ENCODE results near the gene SMIM24. TPM values are rescaled to one million over a fixed set of nuclear protein-coding genes. Genes with fewer than 3 reads are reported as not detected.

Gene SMIM24
- total RNA-seq, 1 experiment from 2014 or later, result not detected

DNA sequence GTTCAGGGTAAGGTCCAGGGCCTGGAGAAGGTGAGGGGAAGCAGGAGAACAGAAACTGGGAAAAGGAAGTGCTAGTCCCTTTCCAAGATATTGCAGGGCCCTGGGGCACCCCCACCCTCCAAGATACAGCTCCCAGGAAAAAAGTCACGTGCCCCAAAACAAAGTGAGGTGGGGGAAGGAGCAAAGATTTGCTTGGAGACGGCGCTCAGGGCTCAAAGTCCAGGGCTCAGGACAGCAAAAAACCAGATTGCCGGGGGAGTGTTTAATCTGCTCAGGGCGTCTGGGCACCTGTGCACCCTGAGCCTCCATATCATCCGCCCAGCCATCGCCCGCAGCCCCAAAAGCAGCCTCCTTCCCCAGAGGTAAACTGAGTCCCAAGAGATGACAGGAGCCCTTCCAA, 6.3 kb downstream of the SMIM24 start:
- ChIA-PET POLR2A (no interaction called here), CTCF (interaction anchor here (0.7 to 4.2 kb wide), 6 partner anchors 9 to 345 kb away, joined by 3 to 51 read pairs (median 6); partner anchors contain the start of gene SMIM44)
- Mint-ChIP-seq H3K27ac (ENCODE audit: low read depth, unreplicated experiment) (no peak overlapping the region), H3K9me3 (ENCODE audit: unreplicated experiment) (no peaks in the 10 kb centered on the region), H3K27me3 (ENCODE audit: insufficient read depth, unreplicated experiment) (no peaks in the 10 kb centered on the region), H3K36me3 (ENCODE audit: insufficient read depth, unreplicated experiment) (peaks cover 6% of the 10 kb centered on the region), H3K4me1 (ENCODE audit: insufficient read depth, unreplicated experiment) (peaks cover 6% of the 10 kb centered on the region), H3K4me3 (ENCODE audit: unreplicated experiment) (no peak overlapping the region)
- intact Hi-C loops (cut with micrococcal nuclease), result no loop called here
- TF ChIP-seq, protein P1, sequence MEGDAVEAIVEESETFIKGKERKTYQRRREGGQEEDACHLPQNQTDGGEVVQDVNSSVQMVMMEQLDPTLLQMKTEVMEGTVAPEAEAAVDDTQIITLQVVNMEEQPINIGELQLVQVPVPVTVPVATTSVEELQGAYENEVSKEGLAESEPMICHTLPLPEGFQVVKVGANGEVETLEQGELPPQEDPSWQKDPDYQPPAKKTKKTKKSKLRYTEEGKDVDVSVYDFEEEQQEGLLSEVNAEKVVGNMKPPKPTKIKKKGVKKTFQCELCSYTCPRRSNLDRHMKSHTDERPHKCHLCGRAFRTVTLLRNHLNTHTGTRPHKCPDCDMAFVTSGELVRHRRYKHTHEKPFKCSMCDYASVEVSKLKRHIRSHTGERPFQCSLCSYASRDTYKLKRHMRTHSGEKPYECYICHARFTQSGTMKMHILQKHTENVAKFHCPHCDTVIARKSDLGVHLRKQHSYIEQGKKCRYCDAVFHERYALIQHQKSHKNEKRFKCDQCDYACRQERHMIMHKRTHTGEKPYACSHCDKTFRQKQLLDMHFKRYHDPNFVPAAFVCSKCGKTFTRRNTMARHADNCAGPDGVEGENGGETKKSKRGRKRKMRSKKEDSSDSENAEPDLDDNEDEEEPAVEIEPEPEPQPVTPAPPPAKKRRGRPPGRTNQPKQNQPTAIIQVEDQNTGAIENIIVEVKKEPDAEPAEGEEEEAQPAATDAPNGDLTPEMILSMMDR (IDR thresholded peaks at IDR 0.05; ENCODE audit: unreplicated experiment), result no peak
- DNase-seq (ENCODE audit: unreplicated experiment), result no peak
- BruUV-seq (replicated peaks), result no TSS peak

- ChIA-PET POLR2A (interaction anchor here (0.8 to 1.7 kb wide), 2 partner anchors 42 to 167 kb away, joined by 3 to 10 read pairs; no protein-coding TSS in a partner anchor), CTCF (interaction anchor here (0.6 to 5.1 kb wide), 38 partner anchors 8 to 719 kb away, joined by 3 to 55 read pairs (median 4); partner anchors contain the start of genes DOHH and SMIM44)
- intact Hi-C loops (cut with micrococcal nuclease), result loop anchor here (1.0 kb wide), 2 partner anchors 43 to 167 kb away; no protein-coding TSS in a partner anchor
- Mint-ChIP-seq H3K4me3 (ENCODE audit: unreplicated experiment) (no peak overlapping the region), H3K36me3 (ENCODE audit: insufficient read depth, unreplicated experiment) (peaks cover 18% of the 10 kb centered on the region), H3K9me3 (ENCODE audit: unreplicated experiment) (no peaks in the 10 kb centered on the region), H3K27ac (ENCODE audit: low read depth, unreplicated experiment) (no peak overlapping the region), H3K4me1 (ENCODE audit: insufficient read depth, unreplicated experiment) (peaks cover 6% of the 10 kb centered on the region), H3K27me3 (ENCODE audit: insufficient read depth, unreplicated experiment) (no peaks in the 10 kb centered on the region)
- DNase-seq (ENCODE audit: unreplicated experiment), result peak; percentile 34
- TF ChIP-seq, protein P1 (IDR thresholded peaks at IDR 0.05; ENCODE audit: unreplicated experiment), result peak; percentile 79
- no TSS peak for BruUV-seq (replicated peaks)
Observed at GRCh38 chr19:3471954-3472655, 8.2 kb downstream of the SMIM24 start.

DNA sequence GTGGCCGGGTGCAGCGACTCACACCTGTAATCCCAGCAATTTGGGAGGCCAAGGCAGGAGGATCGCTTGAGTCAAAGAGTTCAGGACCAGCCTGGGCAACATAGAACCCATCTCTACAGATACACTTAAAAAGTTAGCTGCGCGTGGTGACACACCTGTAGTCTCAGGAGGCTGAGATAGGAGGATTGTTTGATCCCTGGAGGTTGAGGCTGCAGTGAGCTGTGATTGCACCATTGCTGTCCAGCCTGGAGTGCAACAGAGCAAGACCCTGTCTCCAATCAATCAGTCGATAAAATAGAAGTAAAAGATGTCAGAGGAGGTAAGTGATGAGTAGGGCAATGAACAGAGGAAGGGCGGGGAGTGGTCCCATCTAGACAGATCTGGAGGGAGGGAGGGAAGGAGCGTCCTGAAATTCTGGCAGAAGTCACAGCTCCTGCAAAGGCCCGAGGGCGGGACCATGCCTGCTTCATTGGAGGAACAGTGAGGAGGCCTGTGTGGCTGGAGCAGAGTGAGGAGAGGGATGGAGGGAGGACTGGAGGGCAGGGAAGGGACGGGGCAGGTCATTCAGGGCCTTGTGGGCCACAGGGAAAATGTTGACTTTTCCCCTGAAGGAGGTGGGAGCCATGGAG, 9.7 kb downstream of the SMIM24 start:
- intact Hi-C loops (cut with micrococcal nuclease), result no loop called here
- POLR2A ChIA-PET, result interaction anchor here (0.7 to 2.3 kb wide), 6 partner anchors 12 to 169 kb away, joined by 3 to 7 read pairs (median 4); partner anchors contain the start of gene SMIM44
- no TSS peak for BruUV-seq (replicated peaks)
- CTCF ChIA-PET, result interaction anchor here (0.5 to 5.1 kb wide), 9 partner anchors 9 to 882 kb away, joined by 3 to 55 read pairs (median 5); no protein-coding TSS in a partner anchor
- H3K9me3 Mint-ChIP-seq (ENCODE audit: unreplicated experiment), result no peaks in the 10 kb centered on the region
- TF ChIP-seq, protein P1 (IDR thresholded peaks at IDR 0.05; ENCODE audit: unreplicated experiment), result no peak
- DNase-seq (ENCODE audit: unreplicated experiment), result no peak
- no peak overlapping the region for H3K4me3 Mint-ChIP-seq (ENCODE audit: unreplicated experiment)
- no peak overlapping the region for H3K27ac Mint-ChIP-seq (ENCODE audit: low read depth, unreplicated experiment)
- no peaks in the 10 kb centered on the region for H3K27me3 Mint-ChIP-seq (ENCODE audit: insufficient read depth, unreplicated experiment)
- peaks cover 30% of the 10 kb centered on the region for H3K36me3 Mint-ChIP-seq (ENCODE audit: insufficient read depth, unreplicated experiment)
- peaks cover 6% of the 10 kb centered on the region for H3K4me1 Mint-ChIP-seq (ENCODE audit: insufficient read depth, unreplicated experiment)
